Right renal pelvis (tissue), 4 donors: ENCODE measurements around the gene NMT1. TPM values are rescaled to one million over a fixed set of nuclear protein-coding genes. Genes with fewer than 3 reads are reported as not detected.

Source experiments
- DNase-seq, 4 donors: peaks; one replicate each; pipeline ENCODE4 v3.0.0-alpha.2; 2013; ENCODE audit warnings: low read depth in 4 of 4, low spot score in 3 of 4, missing footprints in 1 of 4
- polyA plus RNA-seq, 4 donors: library from polyadenylated mRNA; unstranded; fragments of 120-200 nt; gene quantifications; one replicate each; pipeline ENCODE4 v1.2.1, GENCODE V29; 2013; ENCODE audit not compliant: insufficient read length in 4 of 4

The NMT1 gene
- 10 to 100 TPM; 65.8 to 73.9 (median 67.3) TPM for polyA plus RNA-seq

- peak; percentile 99 to 100 (median 99) for DNase-seq
Observed at GRCh38 chr17:45060797-45061605, at the start of gene NMT1. Gene NMT1, plus strand, starts transcription at chr17:45061317. Its CDS starts 13 bp downstream, at chr17:45061330.

- DNase-seq: no peak
Observed at GRCh38 chr17:45011767-45012166, 49.4 kb upstream of the NMT1 start.

GRCh38 chr17:45013021-45013997 lies 47.8 kb upstream of the NMT1 start:
- DNase-seq: no peak

GRCh38 chr17:45016237-45016636 lies 44.9 kb upstream of the NMT1 start:
- DNase-seq: no peak

GRCh38 chr17:45016823-45017222 lies 44.3 kb upstream of the NMT1 start:
- DNase-seq: no peak

GRCh38 chr17:45018514-45018847 lies 42.6 kb upstream of the NMT1 start:
- no peak for DNase-seq

GRCh38 chr17:45018848-45019711 lies 42.0 kb upstream of the NMT1 start:
- no peak for DNase-seq

- no peak for DNase-seq
Observed at GRCh38 chr17:45020354-45021138, 40.6 kb upstream of the NMT1 start.

- DNase-seq: no peak
Observed at GRCh38 chr17:45021607-45022287, 39.4 kb upstream of the NMT1 start.

GRCh38 chr17:45022288-45022648 lies 38.8 kb upstream of the NMT1 start:
- DNase-seq: no peak

GRCh38 chr17:45022655-45023339 lies 38.3 kb upstream of the NMT1 start:
- no peak for DNase-seq

- no peak for DNase-seq
Observed at GRCh38 chr17:45029096-45029495, 32.0 kb upstream of the NMT1 start.

GRCh38 chr17:45029758-45030423 lies 31.2 kb upstream of the NMT1 start:
- DNase-seq: no peak

GRCh38 chr17:45030733-45031132 lies 30.4 kb upstream of the NMT1 start:
- DNase-seq: no peak

- DNase-seq: no peak
Observed at GRCh38 chr17:45031231-45032173, 29.6 kb upstream of the NMT1 start.

- DNase-seq: no peak
Observed at GRCh38 chr17:45032174-45032541, 29.0 kb upstream of the NMT1 start.

- DNase-seq: no peak
Observed at GRCh38 chr17:45034599-45034998, 26.5 kb upstream of the NMT1 start.
